HG02759 (cell line): Measurements from ENCODE around the gene TEX19.
"Not testable (repeated sequence)": the region's sequence is repeated elsewhere in the genome, so short reads cannot be mapped to it uniquely, and the experiment has no call there.

ENCODE experiments used
- ATAC-seq: cut with Tn5 transposase; IDR thresholded peaks from one replicate; pipeline ENCODE4 v1.9.1; 2021; ENCODE audit warnings: mild to moderate bottlenecking, moderate library complexity; ENCODE audit not compliant: unreplicated experiment

The TEX19 gene

DNA sequence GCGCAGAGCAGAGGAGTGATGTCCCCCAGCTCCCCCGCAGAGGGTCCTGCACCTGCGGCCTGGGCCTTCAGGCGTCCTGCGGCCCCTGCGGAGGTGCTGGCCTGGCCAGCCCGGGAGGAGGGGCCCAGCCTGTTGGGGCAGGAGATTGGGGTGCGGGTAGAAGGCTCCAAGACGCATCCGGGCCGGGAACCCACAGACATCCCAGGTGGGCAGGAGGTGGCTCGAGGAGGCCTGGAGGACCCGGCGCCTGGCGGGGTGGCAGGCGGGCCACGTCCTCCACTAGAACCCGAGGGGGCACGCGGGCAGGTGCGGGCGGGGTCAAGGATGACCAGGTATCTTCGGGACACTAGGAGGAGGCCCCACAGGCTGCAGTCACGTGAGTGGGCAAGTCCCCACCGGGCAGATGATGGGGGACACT is 24.8 kb upstream of the TEX19 start:
- ATAC-seq: no peak

DNA sequence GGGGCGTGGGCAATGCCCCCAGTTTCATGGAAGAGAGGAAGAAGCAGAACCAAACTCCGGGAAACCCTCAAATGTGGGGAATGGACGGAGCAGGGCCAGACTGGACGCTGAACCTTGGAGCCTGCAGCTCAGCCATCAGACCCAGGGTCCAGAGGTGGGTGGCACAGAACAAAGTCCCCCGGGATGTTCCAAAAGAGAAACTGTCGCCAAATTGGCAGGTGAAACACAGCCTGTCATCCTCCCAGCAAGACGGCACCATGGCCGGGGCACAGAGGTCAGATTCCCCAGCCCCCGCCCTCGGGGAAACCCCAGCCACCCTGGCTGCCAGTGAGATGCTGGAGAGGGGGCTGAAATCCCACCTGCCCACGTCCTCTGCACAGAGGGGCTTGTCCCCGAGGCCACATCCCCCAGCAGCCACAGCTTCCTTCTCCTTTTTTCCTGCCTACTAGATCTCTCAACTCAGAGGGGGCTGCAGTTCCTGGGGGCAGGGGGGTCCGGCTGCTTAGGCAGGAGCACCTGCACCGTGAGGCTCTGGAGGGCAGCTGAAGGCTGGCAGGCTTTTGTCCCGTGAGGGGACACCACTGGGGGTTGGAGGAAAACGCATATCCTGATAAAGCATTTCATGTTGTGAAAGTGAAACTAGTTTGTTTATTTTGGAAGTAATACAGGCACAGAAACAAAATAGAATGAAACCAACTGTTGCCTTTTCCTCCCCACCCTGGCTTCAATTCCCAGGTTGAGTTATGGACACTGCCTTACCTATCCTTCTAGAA is 24.2 kb upstream of the TEX19 start:
- ATAC-seq: no peak

DNA sequence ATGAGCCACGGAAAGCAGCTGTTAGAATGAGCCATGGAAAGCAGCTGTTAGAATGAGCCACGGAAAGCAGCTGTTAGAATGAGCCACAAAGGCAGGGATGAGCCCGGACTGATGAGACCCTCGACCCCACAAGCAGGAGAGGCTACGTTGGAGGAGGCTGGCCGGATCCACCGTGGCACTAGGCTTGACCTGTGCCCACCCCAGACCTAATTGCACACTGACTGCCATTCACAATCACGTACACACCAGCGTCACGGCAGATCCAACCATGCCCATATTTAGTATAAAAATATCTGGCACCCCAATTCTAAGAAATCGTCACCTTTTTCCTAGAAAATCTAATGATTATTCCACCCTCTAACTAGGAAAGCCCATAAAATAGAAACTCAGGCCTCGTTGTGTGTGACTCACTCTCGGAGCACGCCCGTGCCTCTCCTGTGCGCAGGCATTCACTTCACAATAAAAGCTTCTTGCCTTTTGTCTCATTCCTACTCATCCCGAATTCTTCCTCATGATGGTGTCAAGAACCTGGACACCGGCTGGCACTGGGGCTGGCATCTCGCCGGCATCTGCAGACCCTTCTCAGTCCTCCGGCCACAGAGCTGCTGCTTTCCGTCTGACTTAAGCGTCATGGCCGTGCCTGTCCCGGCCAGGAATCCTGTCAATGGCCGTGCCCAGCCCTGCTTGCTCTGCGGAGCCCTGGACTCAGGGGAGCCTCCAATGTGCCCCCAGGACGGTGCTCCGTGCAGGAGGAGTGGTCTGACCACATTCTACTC is 20.0 kb upstream of the TEX19 start:
- no peak for ATAC-seq

DNA sequence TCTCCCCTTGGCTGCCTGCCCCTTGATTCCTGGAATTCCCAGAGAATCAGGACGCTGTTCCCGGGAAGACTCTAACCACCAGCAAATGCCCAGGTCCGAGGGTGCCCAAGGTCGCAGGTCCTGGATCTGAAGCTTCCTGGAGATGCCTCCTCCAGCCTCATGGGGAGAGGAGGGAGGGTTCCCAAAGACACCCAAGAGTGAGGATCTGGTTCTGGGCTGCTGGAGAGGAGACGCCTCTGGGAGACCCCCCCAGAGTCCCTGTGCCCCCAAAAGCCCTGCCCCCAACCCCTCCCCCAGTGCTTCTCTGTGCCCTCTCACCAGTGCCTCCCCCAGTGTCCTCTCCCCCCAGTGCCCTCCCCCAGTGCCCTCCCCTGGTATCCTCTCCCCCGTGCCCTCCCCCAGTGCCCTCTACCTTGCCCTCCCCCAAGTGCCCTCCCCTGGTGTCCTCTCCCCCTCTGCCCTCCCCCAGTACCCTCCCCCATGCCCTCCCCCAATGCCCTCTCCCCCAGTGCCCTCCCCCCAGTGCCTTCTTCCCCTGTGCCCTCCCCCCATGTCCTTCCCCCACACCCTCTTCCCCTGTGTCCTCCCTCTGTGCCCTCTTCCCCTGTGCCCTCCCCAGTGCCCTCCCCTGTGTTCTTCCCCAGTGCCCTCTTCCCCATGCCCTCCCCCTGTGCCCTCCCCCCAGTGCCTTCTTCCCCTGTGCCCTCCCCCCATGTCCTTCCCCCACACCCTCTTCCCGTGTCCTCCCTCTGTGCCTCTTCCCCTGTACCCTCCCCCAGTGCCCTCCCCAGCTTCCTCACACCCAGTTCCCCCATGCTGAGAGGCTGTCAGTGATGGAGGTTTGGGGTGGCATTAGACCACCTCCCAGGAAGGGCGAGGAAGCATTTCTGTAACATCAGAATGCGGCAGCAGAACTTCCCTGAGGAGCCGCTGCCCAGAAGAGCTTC is 19.1 kb upstream of the TEX19 start:
- no peak for ATAC-seq

DNA sequence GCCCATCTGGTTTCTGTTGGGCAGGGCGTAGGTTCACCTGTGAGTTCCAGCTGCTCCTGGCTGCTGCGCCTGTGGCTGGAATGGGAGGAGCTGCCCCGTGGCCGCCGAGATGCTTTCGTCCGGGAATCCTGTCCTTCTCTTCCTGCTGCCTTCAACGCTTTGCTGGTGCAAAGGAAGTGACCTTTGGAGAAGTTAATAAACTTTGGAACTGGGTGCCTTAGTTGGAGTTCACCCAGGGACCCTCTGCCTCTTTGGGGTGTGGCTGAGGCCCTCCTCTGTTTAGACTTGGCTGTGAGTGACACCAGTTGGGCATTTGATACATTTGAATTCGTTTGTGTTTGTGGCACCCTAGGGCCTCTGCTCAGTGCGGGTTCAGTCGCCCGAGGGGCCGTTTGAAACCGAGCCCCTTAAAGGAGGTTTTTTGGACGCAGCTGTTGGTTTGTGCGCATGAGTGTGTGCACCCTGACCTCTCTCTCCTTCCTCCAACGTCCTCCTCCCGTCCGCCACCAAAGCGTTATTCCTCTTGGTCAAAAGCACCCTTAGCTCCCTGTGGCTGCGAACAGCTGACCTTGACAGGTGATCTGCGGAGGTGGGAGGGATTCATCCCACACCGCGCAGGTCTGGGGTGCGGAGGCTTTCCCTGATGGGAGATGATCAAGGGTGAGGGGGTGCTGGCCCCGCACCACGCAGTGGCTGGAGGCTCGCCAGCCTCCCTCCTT is 16.5 kb upstream of the TEX19 start:
- ATAC-seq: no peak

DNA sequence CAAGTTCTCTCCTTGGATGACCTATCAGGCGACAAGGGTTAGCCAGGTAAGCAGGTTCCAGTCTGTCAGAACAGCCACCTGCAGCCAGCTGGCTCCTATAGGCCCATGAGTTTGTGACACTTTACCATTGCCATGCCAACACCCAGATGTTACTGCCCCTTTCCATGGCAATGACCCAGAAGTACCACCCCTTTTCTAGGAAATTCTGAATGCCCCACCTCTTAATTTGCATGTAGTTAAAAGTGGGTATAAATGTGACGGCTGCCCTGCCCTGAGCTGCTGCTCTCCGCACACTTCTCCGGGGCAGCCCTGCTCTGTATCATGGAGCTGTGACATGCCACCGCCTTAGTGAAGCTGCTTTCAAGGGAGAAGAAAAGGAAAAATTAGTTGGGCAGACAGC is 15.5 kb upstream of the TEX19 start:
- no peak for ATAC-seq

DNA sequence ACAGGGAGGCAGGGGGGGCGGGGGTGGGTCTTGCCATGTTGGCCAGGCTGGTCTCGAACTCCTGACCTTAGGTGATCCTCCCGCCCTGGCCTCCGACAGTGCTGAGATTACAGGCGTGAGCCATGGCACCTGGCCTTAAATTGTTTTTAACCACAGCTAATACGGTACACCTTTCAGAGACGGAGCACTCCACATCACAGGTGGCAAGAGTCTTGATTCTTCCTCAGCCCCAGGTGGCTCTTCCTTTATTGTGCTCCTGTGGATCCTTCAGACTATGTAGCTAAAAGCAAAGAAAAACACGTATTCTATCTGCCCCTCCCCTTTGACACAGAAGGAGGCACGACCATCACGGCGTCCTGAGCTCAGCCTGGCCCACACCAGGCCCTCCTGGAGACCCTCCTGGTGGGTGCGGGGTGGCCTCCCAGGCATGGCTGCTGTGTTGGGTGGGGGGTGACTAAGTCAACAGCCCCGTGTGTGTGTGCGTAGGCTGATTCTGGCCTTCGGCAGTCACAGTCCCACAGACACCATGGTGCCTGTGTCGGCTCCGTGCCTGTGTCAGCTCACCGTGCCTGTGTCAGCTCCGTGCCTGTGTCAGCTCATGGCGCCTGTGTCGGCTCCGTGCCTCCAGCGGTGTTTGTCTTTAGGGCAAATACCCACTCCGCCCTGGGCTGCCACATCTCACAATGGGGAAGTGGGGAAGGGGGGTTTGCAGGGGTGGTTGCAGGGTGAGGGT is 14.7 kb upstream of the TEX19 start:
- ATAC-seq: no peak

DNA sequence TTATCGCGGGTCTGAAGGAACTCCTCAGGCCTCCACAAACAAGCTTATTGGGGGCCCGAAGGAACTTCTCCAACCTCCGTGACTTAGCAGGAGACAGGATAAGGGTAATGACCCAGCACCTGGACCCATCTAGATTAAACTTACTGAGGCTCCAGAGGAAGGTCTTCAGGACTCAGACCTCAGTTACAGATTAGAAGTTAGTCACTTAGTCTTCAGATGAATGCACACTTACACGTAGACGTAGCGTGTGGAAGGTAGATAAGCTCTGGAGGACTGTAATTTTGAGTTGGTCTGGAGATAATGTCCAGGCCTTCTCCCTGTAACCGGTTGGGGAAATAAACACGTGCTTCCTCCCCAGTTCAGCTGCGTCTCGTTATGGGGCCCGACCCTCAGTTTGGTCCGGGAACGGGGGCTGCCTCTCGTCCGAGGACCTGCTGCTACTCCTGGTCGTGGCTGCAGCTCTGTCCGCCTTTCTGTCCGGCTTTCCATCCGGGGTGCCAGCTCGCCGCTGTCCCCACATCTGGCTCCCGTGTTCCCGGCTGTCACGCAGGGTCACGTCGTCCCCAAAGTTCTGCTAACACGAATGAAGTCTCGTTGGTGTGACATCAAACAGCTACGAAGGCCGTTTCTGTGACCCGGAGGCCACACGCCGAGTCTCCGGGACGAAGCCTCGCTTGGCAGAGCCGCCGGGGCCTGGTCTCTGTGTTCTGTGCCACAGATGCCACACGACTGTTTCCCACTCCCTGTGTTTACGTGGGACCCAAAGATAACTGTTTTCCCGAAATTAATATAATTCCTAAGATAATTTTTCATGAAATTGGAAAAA is 13.7 kb upstream of the TEX19 start:
- no peak for ATAC-seq

DNA sequence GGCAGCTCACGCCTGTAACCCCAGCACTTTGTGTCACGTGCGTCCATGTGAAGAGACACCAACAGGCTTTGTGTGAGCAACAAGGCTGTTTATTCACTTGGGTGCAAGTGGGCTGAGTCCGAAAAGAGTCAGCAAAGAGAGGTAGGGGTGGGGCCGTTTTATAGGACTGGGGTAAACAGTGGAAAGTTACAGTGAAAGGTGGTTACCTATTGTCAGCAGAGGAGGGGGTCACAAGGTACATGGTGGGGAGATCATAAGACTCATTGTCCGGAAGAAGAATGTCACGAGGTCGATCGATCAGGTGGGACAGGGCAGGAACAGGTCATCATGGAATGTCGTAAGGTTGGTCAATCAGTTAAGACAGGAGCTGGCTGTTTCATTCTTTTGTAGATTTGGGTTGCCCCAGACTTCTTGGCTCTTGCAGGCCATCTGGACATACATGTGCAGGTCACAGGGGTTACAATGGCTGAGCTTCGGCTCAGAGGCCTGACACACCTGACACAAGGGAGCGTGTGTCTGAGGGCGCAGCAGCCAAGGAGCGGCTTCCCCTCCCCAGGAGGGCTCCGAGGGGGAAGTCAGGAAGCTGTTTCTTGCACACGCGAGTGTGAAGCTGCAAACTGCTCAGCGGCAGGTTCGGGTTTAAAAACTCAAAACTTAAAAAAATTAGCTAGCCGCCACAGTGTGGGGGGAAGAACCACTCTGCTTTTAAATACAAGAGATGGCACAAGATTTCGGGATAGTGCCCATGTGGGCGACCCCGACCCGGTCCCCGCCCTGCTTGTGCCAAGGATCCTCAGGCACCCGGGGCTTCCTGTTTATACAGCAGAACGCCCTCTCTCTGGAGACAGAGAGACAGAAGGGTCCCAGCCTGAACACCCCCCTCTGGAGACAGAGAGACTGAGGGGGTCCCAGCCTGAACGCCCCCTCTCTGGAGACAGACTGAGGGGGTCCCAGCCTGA is 12.4 kb upstream of the TEX19 start:
- no peak for ATAC-seq

DNA sequence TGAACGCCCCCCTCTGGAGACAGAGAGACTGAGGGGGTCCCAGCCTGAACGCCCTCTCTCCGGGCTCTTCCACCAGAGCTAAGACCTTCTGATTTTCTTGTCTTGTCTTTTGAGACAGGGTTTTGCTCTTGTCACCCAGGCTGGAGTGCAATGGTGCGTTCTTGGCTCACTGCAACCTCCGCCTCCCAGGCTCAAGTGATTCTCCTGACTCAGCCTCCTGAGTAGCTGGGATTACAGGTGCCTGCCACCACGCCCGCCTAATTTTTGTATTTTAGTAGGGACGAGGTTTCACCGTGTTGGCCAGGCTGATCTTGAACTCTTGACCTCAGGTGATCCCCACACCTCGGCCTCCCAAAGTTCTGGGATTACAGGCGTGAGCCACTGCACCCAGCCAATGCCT is 11.1 kb upstream of the TEX19 start:
- not testable (repeated sequence) for ATAC-seq

DNA sequence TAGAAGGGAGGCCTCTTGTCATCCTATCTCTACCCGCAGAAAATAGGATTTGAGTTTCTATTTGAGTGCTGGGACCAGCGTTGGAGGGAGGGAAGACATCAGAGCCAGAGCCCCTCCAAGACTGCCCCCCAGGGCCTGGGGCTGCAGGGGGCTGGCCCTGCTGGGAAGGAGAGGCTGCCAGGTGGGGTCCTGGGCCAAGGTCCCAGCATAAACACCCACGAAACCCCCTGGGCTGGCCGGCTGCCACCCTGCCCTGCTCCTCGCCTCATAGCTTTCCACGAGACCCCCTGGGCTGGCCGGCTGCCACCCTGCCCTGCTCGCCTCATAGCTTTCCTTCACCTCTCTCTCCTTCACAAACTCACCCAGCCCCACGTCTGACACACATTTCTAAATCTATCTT is 10.6 kb upstream of the TEX19 start:
- ATAC-seq: no peak

DNA sequence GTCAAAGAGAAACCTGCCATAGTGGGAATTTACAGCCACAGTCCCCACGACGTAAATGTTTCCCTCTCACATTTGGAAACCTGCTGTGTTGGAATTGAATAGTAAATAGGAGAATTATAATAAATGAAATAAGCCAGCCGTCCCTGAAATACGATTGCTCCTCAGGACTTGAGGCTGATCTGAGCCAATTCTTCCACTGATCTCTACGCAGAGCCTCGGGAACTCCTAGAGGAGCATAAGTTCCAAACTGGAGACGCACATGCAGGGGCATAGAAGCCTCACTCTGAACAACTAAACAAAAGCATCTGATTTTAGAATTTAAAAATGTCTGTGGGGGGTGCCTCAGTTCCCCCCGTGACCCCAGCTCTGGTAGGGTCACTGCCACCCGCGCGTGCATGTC is 10.2 kb upstream of the TEX19 start:
- ATAC-seq: no peak

DNA sequence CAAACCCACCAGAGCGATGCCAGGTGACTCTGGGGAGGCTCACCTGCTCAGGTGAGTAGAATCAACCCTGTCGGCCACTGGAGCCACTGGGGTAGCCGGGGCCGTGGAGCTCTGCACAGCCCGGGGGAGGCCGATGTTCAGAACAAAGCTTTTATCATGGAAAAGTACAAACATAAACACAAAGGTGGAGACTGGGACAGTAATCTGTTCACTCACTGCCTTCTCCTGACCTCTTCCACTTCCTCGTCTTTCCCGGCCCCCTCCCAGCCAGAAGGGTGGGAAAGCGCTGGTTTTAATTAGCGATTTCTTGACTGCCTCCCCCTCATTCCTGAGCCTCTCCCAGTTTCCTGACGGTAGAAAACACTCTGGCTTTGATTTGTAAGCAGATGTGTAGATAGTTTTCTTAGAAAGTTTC is 9.8 kb upstream of the TEX19 start:
- no peak for ATAC-seq

DNA sequence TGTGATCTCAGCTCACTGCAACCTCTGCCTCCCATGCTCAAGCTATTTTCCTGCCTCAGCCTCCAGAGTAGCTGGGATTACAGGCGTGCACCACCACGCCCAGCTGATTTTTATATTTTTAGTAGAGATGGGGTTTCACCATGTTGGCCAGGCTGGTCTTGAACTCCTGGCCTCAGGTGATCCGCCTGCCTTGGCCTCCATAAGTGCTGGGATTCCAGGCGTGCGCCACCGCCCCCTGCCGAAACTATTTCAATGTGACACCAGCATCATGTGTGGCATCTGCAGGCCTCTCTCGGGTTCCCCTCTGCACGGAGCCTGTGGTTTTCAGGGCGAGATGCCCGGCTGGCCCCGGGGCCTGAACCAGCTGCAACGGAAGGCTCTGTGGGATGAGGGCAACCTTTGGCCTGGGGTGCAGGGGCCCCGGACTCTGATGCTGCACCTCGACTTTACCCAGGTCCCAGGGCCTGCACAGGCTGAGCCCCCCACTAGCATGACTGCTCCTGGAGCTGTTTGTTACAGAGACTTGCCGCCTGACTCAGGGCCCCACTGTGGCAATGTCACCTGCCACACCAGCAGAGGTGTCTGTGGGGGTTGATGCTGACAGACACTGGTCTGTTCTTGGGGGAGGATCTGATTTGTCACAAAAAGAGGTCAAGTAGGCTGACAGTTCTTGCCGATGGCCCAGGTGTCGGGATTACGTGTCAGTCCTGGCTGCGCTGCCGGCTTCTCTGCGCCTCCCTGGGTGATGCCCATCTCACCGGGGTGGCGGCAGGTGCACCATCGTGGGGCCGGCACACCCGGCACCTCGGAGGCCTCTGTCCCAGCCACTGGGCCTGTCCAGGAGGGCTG is 8.6 kb upstream of the TEX19 start:
- ATAC-seq: no peak

DNA sequence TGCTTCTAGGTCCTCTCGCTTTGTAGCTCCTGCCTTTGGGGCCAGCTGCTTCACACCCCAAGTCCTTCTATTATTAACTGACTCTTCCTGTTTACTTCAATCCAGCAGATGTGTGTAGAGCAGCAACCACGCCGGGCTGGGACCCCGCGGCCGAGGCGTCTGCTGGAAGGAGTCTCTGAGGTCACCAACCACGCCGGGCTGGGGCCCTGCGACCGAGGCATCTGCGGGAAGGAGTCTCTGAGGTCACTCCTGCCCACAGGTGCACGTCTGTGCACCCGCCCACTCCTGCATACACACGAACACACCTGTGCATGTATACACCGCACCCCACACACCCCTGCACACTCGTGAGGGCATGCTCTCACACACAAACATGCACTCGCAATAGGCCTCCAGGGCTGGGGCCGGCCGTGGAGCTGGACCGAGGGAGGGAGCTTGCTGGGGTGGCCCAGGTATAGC is 7.8 kb upstream of the TEX19 start:
- ATAC-seq: no peak

DNA sequence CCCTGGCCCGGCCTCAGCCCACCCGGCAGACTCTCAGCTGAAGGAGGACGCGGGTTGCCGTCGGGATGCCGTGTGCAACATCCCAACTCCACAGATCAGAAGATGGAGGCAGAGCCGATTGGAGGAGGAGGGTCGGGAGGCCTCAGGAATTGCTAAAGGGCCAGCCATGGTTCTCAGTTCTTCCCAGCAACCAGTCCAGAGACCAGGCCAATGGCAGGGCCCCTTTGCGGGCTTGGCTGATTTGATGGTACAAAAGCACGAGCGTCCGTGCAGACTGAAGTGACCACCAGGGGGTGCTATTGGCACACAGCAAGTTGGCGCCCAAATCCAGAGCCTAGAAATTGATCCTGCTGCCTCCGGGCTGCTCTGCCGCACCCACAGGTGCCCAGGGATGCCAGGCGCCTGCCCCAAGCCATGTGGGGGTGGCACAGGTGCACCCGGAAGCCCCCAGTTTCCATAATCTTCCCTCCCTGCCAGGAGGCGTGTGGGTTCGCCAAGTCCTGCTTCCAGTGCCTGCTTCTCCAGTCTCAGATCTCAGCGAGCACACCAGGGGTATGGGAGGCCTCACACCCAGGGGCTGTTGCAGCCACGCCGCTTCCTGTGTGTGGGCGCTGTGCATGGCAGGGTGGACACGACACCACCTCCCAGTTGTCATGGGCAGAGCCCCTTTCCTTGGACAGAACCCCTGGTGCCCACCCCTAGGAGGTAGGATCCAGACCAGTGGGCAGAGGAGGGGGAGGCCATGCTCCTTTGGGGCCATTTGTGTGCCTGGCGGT is 7.1 kb upstream of the TEX19 start:
- ATAC-seq: no peak
